SK-N-SH (cell line): ENCODE measurements around the gene CASZ1. TPM values are rescaled to one million over a fixed set of nuclear protein-coding genes. Genes with fewer than 3 reads are reported as not detected.

Experiments
- CTCF ChIA-PET: fragments of 300-600, 350-600 bp; formaldehyde crosslinking; extraction: SDS; loops from one replicate; lab custom pipeline; 2021; lab: Yijun Ruan, JAX
- POLR2A ChIA-PET: fragments of 350-600 bp; sonication (Branson Sonifier 250); formaldehyde crosslinking; extraction: SDS; loops from one replicate; lab custom pipeline; 2020; ENCODE audit warnings: antibody characterized with exemption, inconsistent platforms; lab: Yijun Ruan, JAX
- DNase-seq: peaks from one replicate; pipeline ENCODE4 v3.0.0; 2012
- H2AFZ ChIP-seq: fragments of 200-600 bp; sonication (generic); 2 replicates; pipeline ENCODE4 v1.8.1; 2016; ENCODE audit warnings: antibody characterized with exemption, mild to moderate bottlenecking, low read depth
- H3F3A ChIP-seq: fragments of 200-600 bp; sonication (generic); replicated peaks from 2 replicates; pipeline ENCODE3; 2016; ENCODE audit warnings: antibody characterized with exemption, mild to moderate bottlenecking; ENCODE audit not compliant: insufficient read depth
- H3K27ac ChIP-seq, 2 experiments: fragments of 200-500 bp in 1 of 2; fragments of 200-600 bp in 1 of 2; sonication (Bioruptor generic) in 1 of 2; sonication (generic), shearing (Covaris generic) in 1 of 2; 2 replicates each; pipeline versions ENCODE4 v1.5.1 to v1.6.1; 2014 to 2016; ENCODE audit warnings: low read depth in 2 of 2, inconsistent platforms in 1 of 2, low read length in 1 of 2, mild to moderate bottlenecking in 1 of 2, mixed read lengths in 1 of 2
- H3K27me3 ChIP-seq: fragments of 200-600 bp; sonication (generic), shearing (Covaris generic); 2 replicates; pipeline ENCODE4 v1.6.1; 2016; ENCODE audit warnings: mixed run types; ENCODE audit not compliant: insufficient read depth
- H3K36me3 ChIP-seq, 2 experiments: fragments of 200-500 bp in 1 of 2; fragments of 200-600 bp in 1 of 2; sonication (Bioruptor generic) in 1 of 2; sonication (generic) in 1 of 2; replicated peaks in 1 of 2; 2 replicates each; pipeline versions ENCODE3 to v1.5.1; 2014 to 2016; ENCODE audit warnings: low read length in 1 of 2, mild to moderate bottlenecking in 1 of 2; ENCODE audit not compliant: insufficient read depth in 2 of 2, control insufficient read depth in 1 of 2
- H3K4me1 ChIP-seq, 2 experiments: fragments of 200-500 bp in 1 of 2; fragments of 200-600 bp in 1 of 2; sonication (Bioruptor generic) in 1 of 2; sonication (generic), shearing (Covaris generic) in 1 of 2; 2 replicates each; pipeline versions ENCODE4 v1.5.1 to v1.6.1; 2014 to 2016; ENCODE audit warnings: low read depth in 1 of 2, low read length in 1 of 2, mixed run types in 1 of 2; ENCODE audit not compliant: insufficient read depth in 2 of 2, control insufficient read depth in 1 of 2
- H3K4me2 ChIP-seq: fragments of 200-600 bp; sonication (generic), shearing (Covaris generic); 2 replicates; pipeline ENCODE4 v1.6.1; 2017; ENCODE audit warnings: mixed run types
- H3K4me3 ChIP-seq, 2 experiments: fragments of 200-500 bp in 1 of 2; fragments of 200-600 bp in 1 of 2; sonication (Bioruptor generic) in 1 of 2; sonication (generic), shearing (Covaris generic) in 1 of 2; 2 replicates each; pipeline versions ENCODE4 v1.5.1 to v1.8.1; 2014 to 2016; ENCODE audit warnings: low read depth in 2 of 2, inconsistent platforms in 1 of 2, low read length in 1 of 2, mild to moderate bottlenecking in 1 of 2, mixed read lengths in 1 of 2, moderate library complexity in 1 of 2
- H3K79me2 ChIP-seq: fragments of 200-600 bp; sonication (generic); 2 replicates; pipeline ENCODE4 v1.8.1; 2017; ENCODE audit warnings: mild to moderate bottlenecking; ENCODE audit not compliant: insufficient read depth
- H3K9ac ChIP-seq: fragments of 200-600 bp; sonication (generic); 2 replicates; pipeline ENCODE4 v1.6.1; 2017; ENCODE audit warnings: mixed run types
- H3K9me2 ChIP-seq: fragments of 200-600 bp; sonication (generic); 2 replicates; pipeline ENCODE4 v1.6.1; 2017; ENCODE audit warnings: mixed run types
- H3K9me3 ChIP-seq: fragments of 200-600 bp; sonication (generic); 2 replicates; pipeline ENCODE4 v1.6.1; 2017; ENCODE audit warnings: mixed run types, mild to moderate bottlenecking, moderate library complexity
- H4K20me1 ChIP-seq: fragments of 200-600 bp; sonication (generic); 2 replicates; pipeline ENCODE4 v1.6.1; 2017; ENCODE audit warnings: mild to moderate bottlenecking, mixed run types; ENCODE audit not compliant: insufficient read depth
- CHD2 ChIP-seq: fragments of 150-350 bp; IDR thresholded peaks from 2 replicates; pipeline ENCODE4 v1.6.1; 2018; ENCODE audit warnings: low read length; ENCODE audit not compliant: partially characterized antibody
- ELF1 ChIP-seq: IDR thresholded peaks from 2 replicates; pipeline ENCODE4 v1.4.0; 2012
- EP300 ChIP-seq, 2 experiments: IDR thresholded peaks; 2 replicates each; pipeline versions ENCODE4 v1.4.0 to v1.6.1; 2012; ENCODE audit warnings: borderline replicate concordance in 1 of 2, low read depth in 1 of 2, low read length in 1 of 2
- FOXM1 ChIP-seq: IDR thresholded peaks from 2 replicates; pipeline ENCODE4 v1.4.0; 2012; ENCODE audit warnings: low read depth, mild to moderate bottlenecking
- JUND ChIP-seq: IDR thresholded peaks from 2 replicates; pipeline ENCODE4 v1.4.0; 2012
- MEF2A ChIP-seq: IDR thresholded peaks from 2 replicates; pipeline ENCODE4 v1.4.0; 2012; ENCODE audit warnings: low read depth, borderline replicate concordance
- MXI1 ChIP-seq: IDR thresholded peaks from 2 replicates; pipeline ENCODE4 v1.6.1; 2012; ENCODE audit warnings: mild to moderate bottlenecking, low read depth, low read length, improper control_type of control experiment
- NFIC ChIP-seq: IDR thresholded peaks from 2 replicates; pipeline ENCODE4 v1.4.0; 2012; ENCODE audit warnings: borderline replicate concordance
- NRF1 ChIP-seq: IDR thresholded peaks from 2 replicates; pipeline ENCODE4 v1.6.1; 2012; ENCODE audit warnings: low read depth, mild to moderate bottlenecking, low read length
- POLR2AphosphoS5 ChIP-seq: IDR thresholded peaks from 2 replicates; pipeline ENCODE4 v1.6.1; 2012; ENCODE audit warnings: low read depth, low read length
- REST ChIP-seq: IDR thresholded peaks from 2 replicates; pipeline ENCODE4 v1.6.1; 2012; ENCODE audit warnings: mild to moderate bottlenecking, low read depth, low read length, moderate library complexity
- RFX5 ChIP-seq: IDR thresholded peaks from 2 replicates; pipeline ENCODE4 v1.6.1; 2012; ENCODE audit warnings: mild to moderate bottlenecking, improper control_type of control experiment, low read length
- SIN3A ChIP-seq: IDR thresholded peaks from 2 replicates; pipeline ENCODE4 v1.6.1; 2012; ENCODE audit warnings: low read depth, mild to moderate bottlenecking, low read length, moderate library complexity, borderline replicate concordance
- SMC3 ChIP-seq: IDR thresholded peaks from 2 replicates; pipeline ENCODE4 v1.6.1; 2012; ENCODE audit warnings: low read depth, low read length, improper control_type of control experiment
- YY1 ChIP-seq: IDR thresholded peaks from 2 replicates; pipeline ENCODE4 v1.4.0; 2012; ENCODE audit warnings: low read depth, mild to moderate bottlenecking
- ZBTB33 ChIP-seq: IDR thresholded peaks from 2 replicates; pipeline ENCODE4 v1.4.0; 2012; ENCODE audit warnings: low read depth, borderline replicate concordance
- WGBS: methylation state at CpG from one replicate; pipeline ENCODE4 v1.1.6; 2017; ENCODE audit warnings: low lambda C conversion rate; 5-methylcytosine and 5-hydroxymethylcytosine counted together
- polyA plus RNA-seq, 3 experiments: library from polyadenylated mRNA; depleted of rRNA; stranded (reverse); fragments of >200 nt; gene quantifications; 2 replicates each; pipeline ENCODE4 v1.2.3, GENCODE V29; 2012
- TF ChIP-seq, protein P1 (sequence below): IDR thresholded peaks from 2 replicates; pipeline ENCODE4 v1.4.0; 2012; ENCODE audit warnings: low read depth, borderline replicate concordance

CASZ1 gene
- polyA plus RNA-seq, 1 of the 3 experiments (the other 2 are of a cell fraction) = 0.51 TPM

GRCh38 chr1:10612436-10613160 lies 183.8 kb downstream of the CASZ1 start (continued):
- TF ChIP-seq EP300 (IDR thresholded peaks at IDR 0.05; ENCODE audit: borderline replicate concordance in 1 of 2, low read depth in 1 of 2, low read length in 1 of 2) = peak in 1 of 2 experiments; percentile 18; a peak in 1 of 4 replicates
- no peak for TF ChIP-seq MEF2A
- TF ChIP-seq RFX5 = no peak
- no peak for TF ChIP-seq REST

- Histone ChIP-seq H3K9ac (no peak overlapping the region), H3K9me2 (no peaks in the 10 kb centered on the region), H2AFZ (no peak overlapping the region), H3K27ac (no peak overlapping the region), H3K4me1 (peaks cover 0 to 9% of the 10 kb centered on the region in 2 experiments; a peak in 1 of 4 replicates), H3K27me3 (no peaks in the 10 kb centered on the region), H4K20me1 (no peaks in the 10 kb centered on the region), H3K4me3 (no peak overlapping the region), H3K9me3 (no peaks in the 10 kb centered on the region), H3K4me2 (no peak overlapping the region), H3F3A (no peaks in the 10 kb centered on the region), H3K79me2 (no peaks in the 10 kb centered on the region)
- ChIA-PET POLR2A (no interaction called here), CTCF (interaction anchor here (0.7 to 1.8 kb wide), 4 partner anchors 13 to 455 kb away, joined by 3 to 5 read pairs (median 4); no protein-coding TSS in a partner anchor)
- no peak for DNase-seq
- 95% methylated on average over 6 of the region's 6 CpGs for WGBS
- TF ChIP-seq NRF1 (no peak), POLR2AphosphoS5 (no peak), CHD2 (no peak), SMC3 (no peak), JUND (no peak), NFIC (no peak)
- TF ChIP-seq, all 33 proteins: peak for 0
- no peaks in the 10 kb centered on the region for H3K36me3 ChIP-seq
Measured at GRCh38 chr1:10610901-10611600, 185.4 kb downstream of the CASZ1 start.

GRCh38 chr1:10608690-10609089 lies 187.8 kb downstream of the CASZ1 start:
- H3K4me1 ChIP-seq = peaks cover 0 to 9% of the 10 kb centered on the region in 2 experiments; a peak in 1 of 4 replicates
- ChIA-PET CTCF (interaction anchor here (0.6 kb wide), 1 partner anchor 56 kb away, joined by 4 read pairs; no protein-coding TSS in a partner anchor), POLR2A (no interaction called here)
- no peak overlapping the region for H3K4me3 ChIP-seq
- H3K9me2 ChIP-seq = no peaks in the 10 kb centered on the region
- H3K9ac ChIP-seq = no peak overlapping the region
- H3F3A ChIP-seq = no peaks in the 10 kb centered on the region
- H3K27ac ChIP-seq = no peak overlapping the region
- no peak for DNase-seq
- no peak overlapping the region for H2AFZ ChIP-seq
- H4K20me1 ChIP-seq = no peaks in the 10 kb centered on the region
- no peaks in the 10 kb centered on the region for H3K27me3 ChIP-seq
- H3K36me3 ChIP-seq = no peaks in the 10 kb centered on the region
- no peak overlapping the region for H3K4me2 ChIP-seq
- WGBS = 94% methylated on average over 2 of the region's 2 CpGs
- H3K9me3 ChIP-seq = no peaks in the 10 kb centered on the region
- no peaks in the 10 kb centered on the region for H3K79me2 ChIP-seq
- TF ChIP-seq EP300 (IDR thresholded peaks at IDR 0.05; ENCODE audit: borderline replicate concordance in 1 of 2, low read depth in 1 of 2, low read length in 1 of 2) = no peak
- TF ChIP-seq, protein P1, sequence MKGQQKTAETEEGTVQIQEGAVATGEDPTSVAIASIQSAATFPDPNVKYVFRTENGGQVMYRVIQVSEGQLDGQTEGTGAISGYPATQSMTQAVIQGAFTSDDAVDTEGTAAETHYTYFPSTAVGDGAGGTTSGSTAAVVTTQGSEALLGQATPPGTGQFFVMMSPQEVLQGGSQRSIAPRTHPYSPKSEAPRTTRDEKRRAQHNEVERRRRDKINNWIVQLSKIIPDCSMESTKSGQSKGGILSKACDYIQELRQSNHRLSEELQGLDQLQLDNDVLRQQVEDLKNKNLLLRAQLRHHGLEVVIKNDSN = no peak
- no peak for TF ChIP-seq ZBTB33
- no peak for TF ChIP-seq FOXM1
- TF ChIP-seq MXI1 = no peak
- no peak for TF ChIP-seq YY1
- no peak for TF ChIP-seq SIN3A
- TF ChIP-seq ELF1 = no peak
